ENCODE results near the gene MYH11. TPM values are rescaled to one million over a fixed set of nuclear protein-coding genes. Genes with fewer than 3 reads are reported as not detected.
"Not testable (repeated sequence)": the region's sequence is repeated elsewhere in the genome, so short reads cannot be mapped to it uniquely, and the experiment has no call there.

Gene MYH11
- total RNA-seq, 2 donors from 2014 or later: 2,411 to 2,456 TPM

- H3K27me3 ChIP-seq (replicated peaks; ENCODE audit: insufficient read depth): no peaks in the 10 kb centered on the region
- H3K9me3 ChIP-seq: no peaks in the 10 kb centered on the region
- DNase-seq (ENCODE audit: low spot score) (no peak), ATAC-seq (ENCODE audit: insufficient number of reproducible peaks, low FRiP score, low read depth) (no peak)
- peaks cover 19% of the 10 kb centered on the region for H3K36me3 ChIP-seq
- no peaks in the 10 kb centered on the region for H3K4me1 ChIP-seq (ENCODE audit: control insufficient read depth in 1 of 2, low read depth in 2 of 2)
- no peak for TF ChIP-seq CTCF (IDR thresholded peaks at IDR 0.05)
- H3K27ac ChIP-seq: no peak overlapping the region
- no peak overlapping the region for H3K4me3 ChIP-seq
Observed at GRCh38 chr16:15665107-15665506, 191.7 kb downstream of the MYH11 start.

DNA sequence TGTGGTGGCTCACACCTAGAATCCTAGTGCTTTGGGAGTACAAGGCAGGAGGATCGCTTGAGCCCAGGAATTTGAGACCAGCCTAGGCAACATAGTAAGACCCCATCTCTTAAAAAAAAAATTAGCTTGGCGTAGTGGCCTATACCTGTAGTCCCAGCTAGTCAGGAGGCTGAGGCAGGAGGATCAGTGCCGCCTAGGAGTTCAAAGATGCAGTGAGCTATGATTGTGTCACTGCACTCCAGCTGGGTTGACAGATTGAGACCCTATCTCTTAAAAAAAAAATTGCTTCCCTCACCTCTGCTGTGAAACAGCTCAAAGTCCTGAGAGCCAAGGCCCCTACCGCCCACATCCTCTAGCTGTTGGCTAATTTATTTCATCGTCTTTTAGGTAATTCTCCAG lies 196.6 kb downstream of the MYH11 start:
- DNase-seq (ENCODE audit: low spot score): no peak

DNA sequence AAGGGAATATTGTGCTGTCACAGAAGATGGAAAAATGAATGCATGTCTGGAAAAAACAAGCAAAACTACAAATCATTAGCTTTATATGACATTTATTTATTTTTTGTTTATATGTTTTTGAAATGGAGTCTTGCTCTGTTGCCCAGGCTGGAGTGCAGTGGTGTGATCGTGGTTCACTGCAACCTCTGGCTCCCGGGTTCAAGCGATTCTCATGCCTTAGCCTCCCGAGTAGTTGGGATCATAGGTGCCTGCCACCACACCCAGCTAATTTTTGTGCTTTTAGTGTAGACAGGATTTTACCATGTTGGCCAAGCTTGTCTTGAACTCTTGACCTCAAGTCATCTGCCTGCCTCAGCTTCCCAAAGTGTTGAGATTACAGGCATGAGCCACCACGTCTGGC lies 198.3 kb downstream of the MYH11 start:
- Histone ChIP-seq H3K4me3 (no peak overlapping the region), H3K9me3 (no peaks in the 10 kb centered on the region), H3K27me3 (replicated peaks; ENCODE audit: insufficient read depth) (no peaks in the 10 kb centered on the region), H3K36me3 (no peaks in the 10 kb centered on the region), H3K27ac (no peak overlapping the region), H3K4me1 (ENCODE audit: control insufficient read depth in 1 of 2, low read depth in 2 of 2) (peaks cover 4 to 10% of the 10 kb centered on the region in 2 donors)
- ATAC-seq (ENCODE audit: insufficient number of reproducible peaks, low FRiP score, low read depth) (no peak), DNase-seq (ENCODE audit: low spot score) (no peak)
- TF ChIP-seq CTCF (IDR thresholded peaks at IDR 0.05): no peak

More for the DNA sequence above, 196.6 kb downstream of the MYH11 start:
- Histone ChIP-seq H3K27ac (no peak overlapping the region), H3K4me1 (ENCODE audit: control insufficient read depth in 1 of 2, low read depth in 2 of 2) (no peaks in the 10 kb centered on the region), H3K9me3 (no peaks in the 10 kb centered on the region), H3K27me3 (replicated peaks; ENCODE audit: insufficient read depth) (no peaks in the 10 kb centered on the region), H3K4me3 (no peak overlapping the region), H3K36me3 (no peaks in the 10 kb centered on the region)
- TF ChIP-seq CTCF (IDR thresholded peaks at IDR 0.05): no peak
- ATAC-seq (ENCODE audit: insufficient number of reproducible peaks, low FRiP score, low read depth): no peak

DNA sequence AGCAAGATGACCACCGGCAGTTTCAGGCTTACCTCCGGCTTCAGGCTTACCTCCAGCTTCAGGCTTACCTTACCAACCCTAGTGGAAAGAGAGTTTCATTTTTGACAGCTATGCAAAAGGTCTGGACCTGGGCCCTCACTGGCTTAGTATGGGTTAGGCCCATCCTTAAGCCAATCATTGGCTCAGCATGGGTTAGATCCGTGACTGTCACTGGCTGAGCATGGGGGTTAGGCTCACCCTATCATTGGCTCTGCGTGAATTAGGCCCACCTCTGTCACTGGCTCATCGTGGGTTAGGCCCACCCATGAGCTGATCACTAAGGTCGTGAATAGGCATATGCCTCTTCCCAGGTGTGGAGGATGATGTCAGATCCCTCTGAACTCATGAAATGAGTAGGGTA lies 198.7 kb downstream of the MYH11 start:
- H3K9me3 ChIP-seq: no peaks in the 10 kb centered on the region
- H3K27ac ChIP-seq: no peak overlapping the region
- no peaks in the 10 kb centered on the region for H3K27me3 ChIP-seq (replicated peaks; ENCODE audit: insufficient read depth)
- H3K4me1 ChIP-seq (ENCODE audit: control insufficient read depth in 1 of 2, low read depth in 2 of 2): peaks cover 8 to 15% of the 10 kb centered on the region in 2 donors
- TF ChIP-seq CTCF (IDR thresholded peaks at IDR 0.05): no peak
- no peaks in the 10 kb centered on the region for H3K36me3 ChIP-seq
- no peak overlapping the region for H3K4me3 ChIP-seq
- DNase-seq (ENCODE audit: low spot score) (no peak), ATAC-seq (ENCODE audit: insufficient number of reproducible peaks, low FRiP score, low read depth) (no peak)

GRCh38 chr16:15655561-15655960 lies 201.3 kb downstream of the MYH11 start:
- not testable (repeated sequence) for DNase-seq (ENCODE audit: low spot score); H3K9me3 ChIP-seq; H3K27me3 ChIP-seq (replicated peaks; ENCODE audit: insufficient read depth); H3K4me3 ChIP-seq; H3K36me3 ChIP-seq; H3K27ac ChIP-seq; ATAC-seq (ENCODE audit: insufficient number of reproducible peaks, low FRiP score, low read depth)
- H3K4me1 ChIP-seq (ENCODE audit: control insufficient read depth in 1 of 2, low read depth in 2 of 2): peaks cover 15 to 34% of the 10 kb centered on the region in 2 donors

DNA sequence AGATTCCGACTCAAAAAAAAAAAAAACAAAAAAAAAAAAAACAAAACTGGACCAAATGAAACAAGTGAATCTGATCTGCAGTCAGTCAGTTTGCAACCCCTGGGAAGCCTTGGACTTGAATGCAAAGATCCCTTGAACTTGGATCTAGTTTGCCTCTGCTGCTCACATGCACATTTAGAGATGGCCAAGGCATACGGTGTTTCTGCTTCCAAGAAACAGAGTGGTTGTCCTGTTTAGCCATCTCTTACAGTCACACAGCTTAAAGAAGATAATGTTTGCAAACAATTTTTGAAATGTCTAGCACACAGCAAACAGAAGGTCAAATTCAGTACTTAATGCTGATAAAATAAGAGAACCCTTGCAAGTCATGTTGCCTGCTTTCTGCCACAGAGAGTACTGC lies 202.2 kb downstream of the MYH11 start:
- Histone ChIP-seq H3K9me3 (no peaks in the 10 kb centered on the region), H3K27me3 (replicated peaks; ENCODE audit: insufficient read depth) (no peaks in the 10 kb centered on the region), H3K4me3 (no peak overlapping the region), H3K36me3 (no peaks in the 10 kb centered on the region), H3K27ac (no peak overlapping the region), H3K4me1 (ENCODE audit: control insufficient read depth in 1 of 2, low read depth in 2 of 2) (peaks cover 15 to 34% of the 10 kb centered on the region in 2 donors)
- DNase-seq (ENCODE audit: low spot score) (no peak), ATAC-seq (ENCODE audit: insufficient number of reproducible peaks, low FRiP score, low read depth) (no peak)
- TF ChIP-seq CTCF (IDR thresholded peaks at IDR 0.05): no peak

Data from thoracic aorta (tissue), 2 donors.